ENCODE results near the gene GPHN. TPM values are rescaled to one million over a fixed set of nuclear protein-coding genes. Genes with fewer than 3 reads are reported as not detected.

Gene GPHN
- total and polyA plus RNA-seq, 10 of the 15 experiments (the other 5 are each of a cell fraction or from before 2014, with no cell fraction given): 22.3 to 48.8 (median 33.1) TPM

- Histone ChIP-seq H3K4me1 (ENCODE audit: control insufficient read depth, insufficient read depth, low read length) (no peaks in the 10 kb centered on the region), H3K27ac (ENCODE audit: control insufficient read depth, insufficient read depth) (no peak overlapping the region), H3K9me3 (replicated peaks; ENCODE audit: control insufficient read depth, insufficient read depth, low read length) (peaks cover 2% of the 10 kb centered on the region; the same call in 2 of the 3 replicates), H2AFZ (ENCODE audit: control insufficient read depth, low read depth, low read length) (no peak overlapping the region), H4K20me1 (ENCODE audit: control insufficient read depth, insufficient read depth) (no peaks in the 10 kb centered on the region), H3K4me2 (ENCODE audit: control insufficient read depth, insufficient read depth) (no peak overlapping the region), H3K79me2 (ENCODE audit: control insufficient read depth, insufficient read depth, low read length) (no peaks in the 10 kb centered on the region), H3K27me3 (replicated peaks in 1 of 2; ENCODE audit: control insufficient read depth in 2 of 2, insufficient read depth in 2 of 2, low read length in 1 of 2) (no peaks in the 10 kb centered on the region), H3K4me3 (no peak overlapping the region), H3K36me3 (ENCODE audit: control insufficient read depth in 2 of 2, insufficient read depth in 2 of 2, low read length in 1 of 2) (no peaks in the 10 kb centered on the region), H3K9ac (ENCODE audit: control insufficient read depth, insufficient read depth, low read length) (no peak overlapping the region)
- ATAC-seq (no peak), DNase-seq (ENCODE audit: low read depth, low spot score) (no peak), FAIRE-seq (no peak)
- 100% methylated on average over 1 of the region's 1 CpG for WGBS (ENCODE audit: insufficient coverage, insufficient replicate concordance, low lambda C conversion rate, missing lambda C conversion rate)
- CTCF ChIA-PET: interaction anchor here (0.6 kb wide), 1 partner anchor 10 kb away, joined by 3 read pairs; no protein-coding TSS in a partner anchor
- no TSS peak for BruUV-seq (replicated peaks)
- SMC1A ChIA-PET (ENCODE audit: uncharacterized antibody, unreplicated experiment): interaction anchor here (0.6 kb wide), 1 partner anchor 96 kb away, joined by 3 read pairs; no protein-coding TSS in a partner anchor
- RAD21 ChIA-PET (ENCODE audit: unreplicated experiment): no interaction called here
- POLR2A ChIA-PET: no interaction called here
- in situ Hi-C loops (cut with MboI) (no loop called here), intact Hi-C loops (cut with micrococcal nuclease; ENCODE audit: unreplicated experiment) (no loop called here)
- TF ChIP-seq ZNF384 (IDR thresholded peaks at IDR 0.05; ENCODE audit: borderline replicate concordance, low read depth, low read length): no peak
- no peak for TF ChIP-seq KLF5 (IDR thresholded peaks at IDR 0.05; ENCODE audit: partially characterized antibody)
- TF ChIP-seq BCL11A (IDR thresholded peaks at IDR 0.05; ENCODE audit: low read depth, low read length): no peak
- no peak for TF ChIP-seq HDGF (IDR thresholded peaks at IDR 0.05)
- no peak for TF ChIP-seq CREB1 (IDR thresholded peaks at IDR 0.05; ENCODE audit: low read depth)
Observed at GRCh38 chr14:66910311-66910840, 402.4 kb downstream of the GPHN start.

GRCh38 chr14:66916421-66916820 is 408.5 kb downstream of the GPHN start:
- H3K36me3 ChIP-seq (ENCODE audit: control insufficient read depth in 2 of 2, insufficient read depth in 2 of 2, low read length in 1 of 2): no peaks in the 10 kb centered on the region; a peak in 1 of 4 replicates
- intact Hi-C loops (cut with micrococcal nuclease; ENCODE audit: unreplicated experiment): no loop called here
- H3K9me3 ChIP-seq (replicated peaks; ENCODE audit: control insufficient read depth, insufficient read depth, low read length): no peaks in the 10 kb centered on the region
- no peak for FAIRE-seq
- in situ Hi-C loops (cut with MboI): no loop called here
- ChIA-PET POLR2A (interaction anchor here (0.6 to 0.7 kb wide), 2 partner anchors 225 to 571 kb away, joined by 4 to 7 read pairs; no protein-coding TSS in a partner anchor), SMC1A (ENCODE audit: uncharacterized antibody, unreplicated experiment) (no interaction called here), RAD21 (ENCODE audit: unreplicated experiment) (interaction anchor here (0.9 to 1.1 kb wide), 2 partner anchors 267 to 292 kb away, joined by 3 to 4 read pairs; no protein-coding TSS in a partner anchor), CTCF (interaction anchor here (1.0 kb wide), 1 partner anchor 17 kb away, joined by 3 read pairs; no protein-coding TSS in a partner anchor)
- no peak overlapping the region for H3K9ac ChIP-seq (ENCODE audit: control insufficient read depth, insufficient read depth, low read length)
- WGBS (ENCODE audit: insufficient coverage, insufficient replicate concordance, low lambda C conversion rate, missing lambda C conversion rate): 100% methylated on average over 1 of the region's 1 CpG
- BruUV-seq (replicated peaks): no TSS peak
- no peak for ATAC-seq
- no peak overlapping the region for H2AFZ ChIP-seq (ENCODE audit: control insufficient read depth, low read depth, low read length)
- H3K27ac ChIP-seq (ENCODE audit: control insufficient read depth, insufficient read depth): no peak overlapping the region
- no peaks in the 10 kb centered on the region for H3K27me3 ChIP-seq (replicated peaks in 1 of 2; ENCODE audit: control insufficient read depth in 2 of 2, insufficient read depth in 2 of 2, low read length in 1 of 2)
- H3K4me2 ChIP-seq (ENCODE audit: control insufficient read depth, insufficient read depth): no peak overlapping the region
- H3K4me1 ChIP-seq (ENCODE audit: control insufficient read depth, insufficient read depth, low read length): no peaks in the 10 kb centered on the region
- no peaks in the 10 kb centered on the region for H4K20me1 ChIP-seq (ENCODE audit: control insufficient read depth, insufficient read depth)
- H3K79me2 ChIP-seq (ENCODE audit: control insufficient read depth, insufficient read depth, low read length): no peaks in the 10 kb centered on the region
- no peak overlapping the region for H3K4me3 ChIP-seq
- DNase-seq (ENCODE audit: low read depth, low spot score): no peak
- TF ChIP-seq BCL11A (IDR thresholded peaks at IDR 0.05; ENCODE audit: low read depth, low read length) (no peak), RAD51 (IDR thresholded peaks at IDR 0.05) (no peak), ZZZ3 (IDR thresholded peaks at IDR 0.05; ENCODE audit: control insufficient read depth, insufficient read length, low read depth) (no peak), USF1 (IDR thresholded peaks at IDR 0.05; ENCODE audit: borderline replicate concordance, extremely low read length, insufficient read depth, low read depth, low read length) (no peak), NR2C1 (IDR thresholded peaks at IDR 0.05) (no peak), ZNF622 (IDR thresholded peaks at IDR 0.05) (no peak), ATF2 (IDR thresholded peaks at IDR 0.05; ENCODE audit: low read length) (no peak), POLR2A (IDR thresholded peaks at IDR 0.05; ENCODE audit: low read depth, low read length) (no peak), E4F1 (IDR thresholded peaks at IDR 0.05; ENCODE audit: borderline replicate concordance, partially characterized antibody) (no peak)
